Stimulated activated CD8-positive, alpha-beta memory T cell treated with anti-CD3 and anti-CD28 coated beads, Interleukin-15, amount 100 ng/mL, for 1 hour (primary cell): ENCODE data around the gene TTLL10.

Source experiments
- DNase-seq: peaks from one replicate; pipeline ENCODE4 v3.0.0-alpha.2; 2020; ENCODE audit warnings: low read depth

The TTLL10 gene

GRCh38 chr1:1223891-1224290 is 50.2 kb downstream of the TTLL10 start:
- no peak for DNase-seq

- no peak for DNase-seq
Measured at GRCh38 chr1:1225238-1225845, 51.7 kb downstream of the TTLL10 start.

- no peak for DNase-seq
Measured at GRCh38 chr1:1225913-1226312, 52.2 kb downstream of the TTLL10 start.

- no peak for DNase-seq
Measured at GRCh38 chr1:1226566-1227362, 53.1 kb downstream of the TTLL10 start.

GRCh38 chr1:1227386-1227785 is 53.7 kb downstream of the TTLL10 start:
- DNase-seq: no peak

- no peak for DNase-seq
Measured at GRCh38 chr1:1228187-1228586, 54.5 kb downstream of the TTLL10 start.

GRCh38 chr1:1228596-1229321 is 55.1 kb downstream of the TTLL10 start:
- no peak for DNase-seq

- no peak for DNase-seq
Measured at GRCh38 chr1:1229770-1230169, 56.1 kb downstream of the TTLL10 start.

- no peak for DNase-seq
Measured at GRCh38 chr1:1230656-1231399, 57.1 kb downstream of the TTLL10 start.

- peak; percentile 87 for DNase-seq
Measured at GRCh38 chr1:1231400-1232207, 57.9 kb downstream of the TTLL10 start, which contains the start of gene SDF4. TSS of gene SDF4 (minus strand) at chr1:1232001. CDS start at chr1:1228772, 3,229 bp downstream.

- DNase-seq: no peak
Measured at GRCh38 chr1:1232208-1232795, 58.6 kb downstream of the TTLL10 start, which contains the start of gene B3GALT6. TSS of gene B3GALT6 (plus strand) at chr1:1232237. CDS start at chr1:1232279, 42 bp downstream.

- no peak for DNase-seq
Measured at GRCh38 chr1:1232796-1233566, 59.3 kb downstream of the TTLL10 start.

- DNase-seq: no peak
Measured at GRCh38 chr1:1233567-1233892, 59.9 kb downstream of the TTLL10 start.

- DNase-seq: no peak
Measured at GRCh38 chr1:1234180-1234808, 60.6 kb downstream of the TTLL10 start.

- DNase-seq: no peak
Measured at GRCh38 chr1:1235016-1235744, 61.5 kb downstream of the TTLL10 start.

- no peak for DNase-seq
Measured at GRCh38 chr1:1236176-1236763, 62.6 kb downstream of the TTLL10 start.

- no peak for DNase-seq
Measured at GRCh38 chr1:1236945-1237873, 63.5 kb downstream of the TTLL10 start.
